ENCODE results near the gene YIPF2. TPM values are rescaled to one million over a fixed set of nuclear protein-coding genes. Genes with fewer than 3 reads are reported as not detected.

Gene YIPF2
- total RNA-seq, 1 donor from 2014 or later: 69.5 TPM

- no peaks in the 10 kb centered on the region for H3K27me3 ChIP-seq (ENCODE audit: insufficient read depth, low read length)
- peaks cover 5% of the 10 kb centered on the region for H3K4me1 ChIP-seq (ENCODE audit: insufficient read depth, low read length)
- FAIRE-seq (no peak), DNase-seq (ENCODE audit: low read depth) (peak; percentile 66)
- Mint-ChIP-seq H3K4me3 (ENCODE audit: unreplicated experiment) (no peak overlapping the region), H3K27ac (ENCODE audit: unreplicated experiment) (no peak overlapping the region), H3K9me3 (ENCODE audit: unreplicated experiment) (no peaks in the 10 kb centered on the region), H3K27me3 (ENCODE audit: low read depth, unreplicated experiment) (no peaks in the 10 kb centered on the region), H3K36me3 (ENCODE audit: low read depth, unreplicated experiment) (no peaks in the 10 kb centered on the region), H3K4me1 (ENCODE audit: low read depth, unreplicated experiment) (no peaks in the 10 kb centered on the region)
- H3K9me3 ChIP-seq (ENCODE audit: insufficient read depth, low read depth, low read length): no peaks in the 10 kb centered on the region
- H4K20me1 ChIP-seq (ENCODE audit: insufficient read depth, low read length): peaks cover 14% of the 10 kb centered on the region
- TF ChIP-seq CTCF (IDR thresholded peaks at IDR 0.05; ENCODE audit: insufficient read depth, low read depth, low read length): peak; percentile 55
- TF ChIP-seq EZH2 (IDR thresholded peaks at IDR 0.05; ENCODE audit: insufficient read depth, low read length): no peak
- peak overlapping the region; percentile 72 for H2AFZ ChIP-seq (ENCODE audit: low read depth, low read length)
- no peak overlapping the region for H3K4me3 ChIP-seq (ENCODE audit: insufficient read depth, low read depth, low read length)
- H3K4me2 ChIP-seq (ENCODE audit: low read length): peak overlapping the region; percentile 70
- no peaks in the 10 kb centered on the region for H3K36me3 ChIP-seq (ENCODE audit: insufficient read depth, low read length)
- H3K79me2 ChIP-seq (ENCODE audit: insufficient read depth, low read length): peaks cover 14% of the 10 kb centered on the region
- H3K9ac ChIP-seq (ENCODE audit: low read length): peak overlapping the region; percentile 15
- H3K27ac ChIP-seq (ENCODE audit: low read depth, low read length): no peak overlapping the region
Measured at GRCh38 chr19:10936661-10937084, 8.2 kb upstream of the YIPF2 start.

DNA sequence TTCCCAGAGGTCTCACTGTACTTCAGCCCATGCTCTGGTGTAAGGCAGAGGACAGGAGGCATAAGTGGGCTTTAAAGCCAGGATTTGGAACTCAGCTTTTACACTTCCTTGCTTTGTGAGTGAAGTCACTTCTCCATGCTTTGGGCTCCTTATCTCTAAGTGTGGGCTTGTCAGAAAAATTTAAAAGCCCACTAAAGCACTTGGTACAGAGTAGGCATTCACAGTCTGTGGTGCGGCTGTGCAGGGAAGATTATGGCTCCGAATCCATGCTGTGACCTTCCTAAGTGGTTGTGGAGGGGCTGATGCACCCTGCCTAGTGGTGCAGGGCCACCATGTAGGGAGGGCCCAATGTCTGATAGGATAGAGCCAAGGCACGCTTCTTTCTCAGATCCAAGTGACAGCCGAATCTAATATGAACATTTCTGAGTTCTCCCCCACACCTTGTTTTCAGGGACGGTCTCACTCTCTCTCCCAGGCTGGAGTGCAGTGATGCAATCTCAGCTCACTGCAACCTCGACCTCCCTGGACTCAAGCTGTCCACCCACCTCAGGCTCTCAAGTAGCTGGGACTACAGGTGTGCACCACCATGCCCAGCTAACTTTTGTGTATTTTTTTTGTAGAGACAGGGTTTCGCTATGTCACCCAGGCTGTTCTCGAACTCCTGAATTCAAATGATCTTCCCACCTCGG lies 7.1 kb upstream of the YIPF2 start:
- Histone ChIP-seq H3K4me3 (ENCODE audit: insufficient read depth, low read depth, low read length) (no peak overlapping the region), H3K36me3 (ENCODE audit: insufficient read depth, low read length) (peaks cover 4% of the 10 kb centered on the region), H3K4me1 (ENCODE audit: insufficient read depth, low read length) (peaks cover 5% of the 10 kb centered on the region), H3K9ac (ENCODE audit: low read length) (no peak overlapping the region), H3K27me3 (ENCODE audit: insufficient read depth, low read length) (no peaks in the 10 kb centered on the region), H3K79me2 (ENCODE audit: insufficient read depth, low read length) (peaks cover 19% of the 10 kb centered on the region), H3K27ac (ENCODE audit: low read depth, low read length) (no peak overlapping the region), H3K9me3 (ENCODE audit: insufficient read depth, low read depth, low read length) (no peaks in the 10 kb centered on the region), H2AFZ (ENCODE audit: low read depth, low read length) (no peak overlapping the region), H3K4me2 (ENCODE audit: low read length) (no peak overlapping the region), H4K20me1 (ENCODE audit: insufficient read depth, low read length) (peaks cover 19% of the 10 kb centered on the region)
- FAIRE-seq (no peak), DNase-seq (ENCODE audit: low read depth) (no peak)
- TF ChIP-seq EZH2 (IDR thresholded peaks at IDR 0.05; ENCODE audit: insufficient read depth, low read length): no peak
- no peak for TF ChIP-seq CTCF (IDR thresholded peaks at IDR 0.05; ENCODE audit: insufficient read depth, low read depth, low read length)
- H3K4me1 Mint-ChIP-seq (ENCODE audit: low read depth, unreplicated experiment): no peaks in the 10 kb centered on the region
- peak overlapping the region; percentile 78 for H3K27ac Mint-ChIP-seq (ENCODE audit: unreplicated experiment)
- no peaks in the 10 kb centered on the region for H3K27me3 Mint-ChIP-seq (ENCODE audit: low read depth, unreplicated experiment)
- no peaks in the 10 kb centered on the region for H3K9me3 Mint-ChIP-seq (ENCODE audit: unreplicated experiment)
- no peaks in the 10 kb centered on the region for H3K36me3 Mint-ChIP-seq (ENCODE audit: low read depth, unreplicated experiment)
- peak overlapping the region; percentile 62 for H3K4me3 Mint-ChIP-seq (ENCODE audit: unreplicated experiment)

GRCh38 chr19:10929402-10929794 lies 959 bp upstream of the YIPF2 start:
- Mint-ChIP-seq H3K36me3 (ENCODE audit: low read depth, unreplicated experiment) (peaks cover 2% of the 10 kb centered on the region), H3K9me3 (ENCODE audit: unreplicated experiment) (no peaks in the 10 kb centered on the region), H3K4me1 (ENCODE audit: low read depth, unreplicated experiment) (peaks cover 8% of the 10 kb centered on the region), H3K4me3 (ENCODE audit: unreplicated experiment) (peak overlapping the region; percentile 87), H3K27me3 (ENCODE audit: low read depth, unreplicated experiment) (no peaks in the 10 kb centered on the region), H3K27ac (ENCODE audit: unreplicated experiment) (no peak overlapping the region)
- peaks cover 28% of the 10 kb centered on the region for H4K20me1 ChIP-seq (ENCODE audit: insufficient read depth, low read length)
- no peaks in the 10 kb centered on the region for H3K27me3 ChIP-seq (ENCODE audit: insufficient read depth, low read length)
- peaks cover 17% of the 10 kb centered on the region for H3K4me1 ChIP-seq (ENCODE audit: insufficient read depth, low read length)
- H3K9ac ChIP-seq (ENCODE audit: low read length): peak overlapping the region; percentile 90
- H3K36me3 ChIP-seq (ENCODE audit: insufficient read depth, low read length): peaks cover 6% of the 10 kb centered on the region
- peak overlapping the region; percentile 58 for H2AFZ ChIP-seq (ENCODE audit: low read depth, low read length)
- H3K4me2 ChIP-seq (ENCODE audit: low read length): peak overlapping the region; percentile 93
- DNase-seq (ENCODE audit: low read depth): no peak
- no peak overlapping the region for H3K27ac ChIP-seq (ENCODE audit: low read depth, low read length)
- peaks cover 56% of the 10 kb centered on the region for H3K79me2 ChIP-seq (ENCODE audit: insufficient read depth, low read length)
- TF ChIP-seq EZH2 (IDR thresholded peaks at IDR 0.05; ENCODE audit: insufficient read depth, low read length) (no peak), CTCF (IDR thresholded peaks at IDR 0.05; ENCODE audit: insufficient read depth, low read depth, low read length) (no peak)
- H3K4me3 ChIP-seq (ENCODE audit: insufficient read depth, low read depth, low read length): peak overlapping the region; percentile 71
- H3K9me3 ChIP-seq (ENCODE audit: insufficient read depth, low read depth, low read length): no peaks in the 10 kb centered on the region
- FAIRE-seq: no peak

Data from astrocyte (in vitro differentiated cells and primary cell).